H1 (cell line): ENCODE data around the gene MAP1LC3C.

Source experiments
- ATF2 ChIP-seq: IDR thresholded peaks from 2 replicates; pipeline ENCODE4 v1.6.1; 2012; ENCODE audit warnings: low read length, inconsistent platforms
- EP300 ChIP-seq, 2 experiments: IDR thresholded peaks; 1 replicate in 1 of 2; 2 replicates in 1 of 2; pipeline ENCODE4 v1.6.1; 2011 to 2012; ENCODE audit warnings: low read depth in 2 of 2, low read length in 2 of 2, mild to moderate bottlenecking in 2 of 2, borderline replicate concordance in 1 of 2, inconsistent platforms in 1 of 2, moderate library complexity in 1 of 2
- EZH2 ChIP-seq: fragments of 200-600 bp; sonication (generic); IDR thresholded peaks from 2 replicates; pipeline ENCODE4 v1.7.1; 2012; ENCODE audit warnings: low read depth, mild to moderate bottlenecking, moderate library complexity, low read length, inconsistent platforms; ENCODE audit not compliant: severe bottlenecking
- RFX5 ChIP-seq: IDR thresholded peaks from 2 replicates; pipeline ENCODE4 v1.6.1; 2011; ENCODE audit warnings: low read depth, low read length, improper control_type of control experiment, borderline replicate concordance
- SAP30 ChIP-seq: fragments of 300-600 bp; sonication (generic); IDR thresholded peaks from 2 replicates; pipeline ENCODE4 v1.7.1; 2012; ENCODE audit warnings: low read length, moderate library complexity, mild to moderate bottlenecking, inconsistent platforms; ENCODE audit not compliant: insufficient read depth, insufficient replicate concordance
- TF ChIP-seq, protein P1 (sequence below), 3 experiments: IDR thresholded peaks; 1 replicate in 2 of 3; 2 replicates in 1 of 3; pipeline versions ENCODE4 v1.5.1 to v1.6.1; 2011; ENCODE audit warnings: low read length in 3 of 3, mild to moderate bottlenecking in 3 of 3, inconsistent platforms in 2 of 3, low read depth in 1 of 3, moderate library complexity in 1 of 3; ENCODE audit not compliant: insufficient read depth in 1 of 3; ENCODE audit errors: control extremely low read depth in 1 of 3

GRCh38 chr1:242019018-242019417 lies 20.1 kb upstream of the MAP1LC3C start:
- TF ChIP-seq, protein P1, sequence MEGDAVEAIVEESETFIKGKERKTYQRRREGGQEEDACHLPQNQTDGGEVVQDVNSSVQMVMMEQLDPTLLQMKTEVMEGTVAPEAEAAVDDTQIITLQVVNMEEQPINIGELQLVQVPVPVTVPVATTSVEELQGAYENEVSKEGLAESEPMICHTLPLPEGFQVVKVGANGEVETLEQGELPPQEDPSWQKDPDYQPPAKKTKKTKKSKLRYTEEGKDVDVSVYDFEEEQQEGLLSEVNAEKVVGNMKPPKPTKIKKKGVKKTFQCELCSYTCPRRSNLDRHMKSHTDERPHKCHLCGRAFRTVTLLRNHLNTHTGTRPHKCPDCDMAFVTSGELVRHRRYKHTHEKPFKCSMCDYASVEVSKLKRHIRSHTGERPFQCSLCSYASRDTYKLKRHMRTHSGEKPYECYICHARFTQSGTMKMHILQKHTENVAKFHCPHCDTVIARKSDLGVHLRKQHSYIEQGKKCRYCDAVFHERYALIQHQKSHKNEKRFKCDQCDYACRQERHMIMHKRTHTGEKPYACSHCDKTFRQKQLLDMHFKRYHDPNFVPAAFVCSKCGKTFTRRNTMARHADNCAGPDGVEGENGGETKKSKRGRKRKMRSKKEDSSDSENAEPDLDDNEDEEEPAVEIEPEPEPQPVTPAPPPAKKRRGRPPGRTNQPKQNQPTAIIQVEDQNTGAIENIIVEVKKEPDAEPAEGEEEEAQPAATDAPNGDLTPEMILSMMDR (IDR thresholded peaks at IDR 0.05; ENCODE audit: control extremely low read depth in 1 of 3, insufficient read depth in 1 of 3, low read depth in 1 of 3, low read length in 3 of 3) = no peak
- TF ChIP-seq ATF2 (no peak), EP300 (IDR thresholded peaks at IDR 0.05; ENCODE audit: borderline replicate concordance in 1 of 2, low read depth in 2 of 2, low read length in 2 of 2) (no peak), EZH2 (no peak), SAP30 (no peak), RFX5 (no peak)
